Heart left ventricle (tissue), 16 donors: Measurements from ENCODE around the gene GTF2F2. TPM values are rescaled to one million over a fixed set of nuclear protein-coding genes. Genes with fewer than 3 reads are reported as not detected.

Source experiments
- ATAC-seq, 4 donors: fragments of 200-7000 bp; cut with Tn5 transposase; one replicate each; pipeline ENCODE4 v1.9.1; 2020 to 2022; ENCODE audit warnings: moderate library complexity in 4 of 4, mild to moderate bottlenecking in 3 of 4, moderate number of reproducible peaks in 1 of 4
- DNase-seq, 5 donors: peaks; one replicate each; pipeline ENCODE4 v3.0.0-alpha.2; 2020
- H3K27ac ChIP-seq, 12 donors: fragments of 200-600 bp; sonication (generic) in 4 of 12; one replicate each; pipeline versions ENCODE4 v1.5.0 to v1.8.0; 2016 to 2022; ENCODE audit warnings: mild to moderate bottlenecking in 2 of 12
- H3K27me3 ChIP-seq, 9 donors: fragments of 200-600 bp; sonication (generic) in 2 of 9; one replicate each; pipeline versions ENCODE4 v1.5.1 to v1.8.0; 2016 to 2022; ENCODE audit warnings: mild to moderate bottlenecking in 3 of 9
- H3K36me3 ChIP-seq, 9 donors: fragments of 200-600 bp; sonication (generic) in 2 of 9; one replicate each; pipeline versions ENCODE4 v1.5.0 to v1.8.0; 2018 to 2022; ENCODE audit warnings: mild to moderate bottlenecking in 2 of 9
- H3K4me1 ChIP-seq, 12 donors: fragments of 200-600 bp; sonication (generic) in 4 of 12; one replicate each; pipeline versions ENCODE4 v1.5.0 to v1.8.0; 2016 to 2022; ENCODE audit warnings: mild to moderate bottlenecking in 3 of 12
- H3K4me3 ChIP-seq, 12 donors: fragments of 200-600 bp; sonication (generic) in 4 of 12; one replicate each; pipeline versions ENCODE4 v1.5.0 to v1.8.0; 2017 to 2022; ENCODE audit warnings: mild to moderate bottlenecking in 9 of 12, moderate library complexity in 4 of 12
- H3K9me3 ChIP-seq, 12 donors: fragments of 200-600 bp; sonication (generic) in 4 of 12; one replicate each; pipeline versions ENCODE4 v1.5.0 to v1.8.0; 2016 to 2022; ENCODE audit warnings: mild to moderate bottlenecking in 1 of 12
- CTCF ChIP-seq, 12 donors: fragments of 200-600 bp; sonication (generic) in 4 of 12; IDR thresholded peaks; one replicate each; pipeline versions ENCODE4 v1.5.0 to v1.8.0; 2018 to 2022; ENCODE audit warnings: antibody characterized with exemption in 12 of 12, mild to moderate bottlenecking in 5 of 12
- POLR2A ChIP-seq, 2 donors: fragments of 450-650 bp; IDR thresholded peaks; one replicate each; pipeline ENCODE4 v1.6.1; 2017; ENCODE audit warnings: antibody characterized with exemption in 2 of 2, mild to moderate bottlenecking in 2 of 2, moderate library complexity in 2 of 2
- WGBS, 4 donors: extraction: QIAGEN DNeasy Blood & Tissue Kit in 2 of 4; methylation state at CpG; one replicate each; pipeline versions ENCODE4 v1.1.5 to v1.1.7; 2013 to 2018; 5-methylcytosine and 5-hydroxymethylcytosine counted together
- intact Hi-C, 10 donors: fragments of 100-400 bp; cut with DNase I; formaldehyde crosslinking; loops; one replicate each; pipeline versions ENCODE4 v1.11.1 to v1.14.2; 2022
- polyA plus RNA-seq, 2 donors: library from polyadenylated mRNA; stranded (reverse); fragments of 200-250 nt; gene quantifications; one replicate each; pipeline ENCODE4 v1.2.3, GENCODE V29; 2013
- total RNA-seq, 9 donors: library from RNA; depleted of rRNA in 2 of 9; stranded (reverse); fragments of >200 nt in 2 of 9; fragmentation: NEBNext Ultra II Directional in 3 of 9; extraction: Animal tissue kit (Norgen Biotek cat#: 25700) in 3 of 9; gene quantifications; one replicate each; pipeline versions ENCODE4 v1.1.0 to v1.2.4, GENCODE V29; 2016 to 2023
- donor health status: ischemic (EF 13 %, LVEDD 7.1; RV severe dilation, severe dysfunction).
- donor health status: healthy with polysubstance abuse.
- donor health status: DM: no; HTN: yes; CAD: no.
- donor health status: DM: no; HTN: no; CAD: no.
- donor health status: ischemic (EF 25% LVEDD 6.9; RV normal size, moderate dysfunction).
- donor health status: ischemic (EF 25% LVEDD 5.7; RV mildly dilated, moderate dysfunction).
- donor health status: healthy.
- donor health status: DM: yes; HTN: yes; CAD: no.
- donor health status: ischemic (EF 35%, LVEDD 5.7; RV mildly dilated, moderate dysfunction).
- donor health status: nonischemic (EF 11% LVEDD 7.7; RV severe dilation, severe dysfunction).
- donor health status: DM: yes; HTN: yes; CAD: no.
- donor health status: PGD.
- donor health status: ischemic (EF 29% LVEDD 5.4; RV normal size, mild dysfunction).
- donor health status: nonischemic (EF 23%, LVEDD 6.1; RV moderate dilation, normal function).

GTF2F2 gene
- total and polyA plus RNA-seq, 11 donors, result 17.7 to 25.4 (median 21.6) TPM

GRCh38 chr13:45228002-45228401 lies 107.7 kb downstream of the GTF2F2 start:
- H3K36me3 ChIP-seq, result no peaks in the 10 kb centered on the region
- intact Hi-C loops, result no loop called here
- ATAC-seq (no peak), DNase-seq (no peak)
- no peak overlapping the region for H3K27ac ChIP-seq
- H3K4me3 ChIP-seq, result no peak overlapping the region
- TF ChIP-seq CTCF (IDR thresholded peaks at IDR 0.05) (no peak), POLR2A (IDR thresholded peaks at IDR 0.05) (no peak)
- no peaks in the 10 kb centered on the region for H3K27me3 ChIP-seq
- peaks cover 0 to 10% (median 2%) of the 10 kb centered on the region in 12 donors for H3K4me1 ChIP-seq
- H3K9me3 ChIP-seq, result no peaks in the 10 kb centered on the region
- 89 to 93% (median 90%) methylated on average over 5 of the region's 5 CpGs for WGBS, 4 donors

- Histone ChIP-seq H3K4me1 (peaks cover 0 to 10% (median 2%) of the 10 kb centered on the region in 12 donors), H3K36me3 (no peaks in the 10 kb centered on the region), H3K9me3 (no peaks in the 10 kb centered on the region), H3K4me3 (no peak overlapping the region), H3K27ac (no peak overlapping the region), H3K27me3 (no peaks in the 10 kb centered on the region)
- intact Hi-C loops, result no loop called here
- WGBS, 4 donors, result 91 to 94% (median 92%) methylated on average over 4 of the region's 4 CpGs
- no peak for DNase-seq
- ATAC-seq, result no peak
- no peak for TF ChIP-seq POLR2A (IDR thresholded peaks at IDR 0.05)
- TF ChIP-seq CTCF (IDR thresholded peaks at IDR 0.05), result no peak
Observed at GRCh38 chr13:45229172-45229571, 108.9 kb downstream of the GTF2F2 start.

GRCh38 chr13:45231305-45231704 lies 111.0 kb downstream of the GTF2F2 start:
- no peak overlapping the region for H3K4me3 ChIP-seq
- ATAC-seq (no peak), DNase-seq (no peak)
- no peak for TF ChIP-seq POLR2A (IDR thresholded peaks at IDR 0.05)
- TF ChIP-seq CTCF (IDR thresholded peaks at IDR 0.05), result no peak
- H3K36me3 ChIP-seq, result no peaks in the 10 kb centered on the region
- H3K27me3 ChIP-seq, result no peaks in the 10 kb centered on the region
- H3K4me1 ChIP-seq, result peaks cover 0 to 16% (median 5%) of the 10 kb centered on the region in 12 donors
- H3K9me3 ChIP-seq, result no peaks in the 10 kb centered on the region
- no peak overlapping the region for H3K27ac ChIP-seq
- 83 to 87% (median 85%) methylated on average over 4 of the region's 4 CpGs for WGBS, 4 donors
- intact Hi-C loops, result no loop called here

- no peak for DNase-seq
- no peaks in the 10 kb centered on the region for H3K27me3 ChIP-seq
Observed at GRCh38 chr13:45231722-45232121, 111.4 kb downstream of the GTF2F2 start.

More at GRCh38 chr13:45231722-45232121, 111.4 kb downstream of the GTF2F2 start:
- no peaks in the 10 kb centered on the region for H3K9me3 ChIP-seq
- no peaks in the 10 kb centered on the region for H3K36me3 ChIP-seq
- intact Hi-C loops, result no loop called here
- H3K4me3 ChIP-seq, result no peak overlapping the region
- WGBS, 4 donors, result 7 to 9% (median 8%) methylated on average over 1 of the region's 1 CpG
- no peak for TF ChIP-seq CTCF (IDR thresholded peaks at IDR 0.05)
- no peak for TF ChIP-seq POLR2A (IDR thresholded peaks at IDR 0.05)
- no peak overlapping the region for H3K27ac ChIP-seq
- peaks cover 0 to 20% (median 5%) of the 10 kb centered on the region in 12 donors for H3K4me1 ChIP-seq
- no peak for ATAC-seq
